ENCODE results near the gene RDH16.
A peak's percentile ranks its signal among the peaks of the same experiment; 100 is the strongest.
"Not testable (repeated sequence)": the region's sequence is repeated elsewhere in the genome, so short reads cannot be mapped to it uniquely, and the experiment has no call there.

RDH16 gene

GRCh38 chr12:56948457-56948777, 9.0 kb downstream of the RDH16 start:
- TF ChIP-seq CTCF (IDR thresholded peaks at IDR 0.05; ENCODE audit: insufficient read depth, low read depth, low read length, missing control alignments) = no peak
- H3K4me3 ChIP-seq (ENCODE audit: low read length) = no peak overlapping the region
- DNase-seq (ENCODE audit: low read depth) = no peak

GRCh38 chr12:56947633-56948456, 9.6 kb downstream of the RDH16 start:
- H3K4me3 ChIP-seq (ENCODE audit: low read length) = no peak overlapping the region
- DNase-seq (ENCODE audit: low read depth) = no peak
- no peak for TF ChIP-seq CTCF (IDR thresholded peaks at IDR 0.05; ENCODE audit: insufficient read depth, low read depth, low read length, missing control alignments)

GRCh38 chr12:56943878-56944277, 13.5 kb downstream of the RDH16 start:
- no peak for TF ChIP-seq CTCF (IDR thresholded peaks at IDR 0.05; ENCODE audit: insufficient read depth, low read depth, low read length, missing control alignments)
- DNase-seq (ENCODE audit: low read depth) = no peak
- no peak overlapping the region for H3K4me3 ChIP-seq (ENCODE audit: low read length)

GRCh38 chr12:56943374-56943773, 14.0 kb downstream of the RDH16 start:
- not testable (repeated sequence) for DNase-seq (ENCODE audit: low read depth); H3K4me3 ChIP-seq (ENCODE audit: low read length)

- no peak overlapping the region for H3K4me3 ChIP-seq (ENCODE audit: low read length)
- TF ChIP-seq CTCF (IDR thresholded peaks at IDR 0.05; ENCODE audit: insufficient read depth, low read depth, low read length, missing control alignments) = peak; percentile 4
- peak; percentile 86 for DNase-seq (ENCODE audit: low read depth)
Measured at GRCh38 chr12:56941299-56942017, 15.9 kb downstream of the RDH16 start.

- not testable (repeated sequence) for H3K4me3 ChIP-seq (ENCODE audit: low read length); DNase-seq (ENCODE audit: low read depth)
Measured at GRCh38 chr12:56940942-56941298, 16.5 kb downstream of the RDH16 start.

- no peak overlapping the region for H3K4me3 ChIP-seq (ENCODE audit: low read length)
- no peak for DNase-seq (ENCODE audit: low read depth)
- no peak for TF ChIP-seq CTCF (IDR thresholded peaks at IDR 0.05; ENCODE audit: insufficient read depth, low read depth, low read length, missing control alignments)
Measured at GRCh38 chr12:56935752-56936151, 21.7 kb downstream of the RDH16 start.

GRCh38 chr12:56935157-56935556, 22.3 kb downstream of the RDH16 start:
- TF ChIP-seq CTCF (IDR thresholded peaks at IDR 0.05; ENCODE audit: insufficient read depth, low read depth, low read length, missing control alignments) = no peak
- peak; percentile 60 for DNase-seq (ENCODE audit: low read depth)
- no peak overlapping the region for H3K4me3 ChIP-seq (ENCODE audit: low read length)

Data from epithelial cell of esophagus (primary cell).